GM12873 (cell line): ENCODE data around the gene RAB4A.

Experiments used
- CTCF ChIP-seq: IDR thresholded peaks from 2 replicates; pipeline ENCODE4 v1.5.1; 2012; ENCODE audit warnings: low read depth, mild to moderate bottlenecking, moderate library complexity, low read length, control low read depth; ENCODE audit not compliant: insufficient read depth; ENCODE audit errors: missing control alignments

RAB4A gene

GRCh38 chr1:229254910-229255541, 15.9 kb upstream of the RAB4A start:
- peak; percentile 26 for TF ChIP-seq CTCF

DNA sequence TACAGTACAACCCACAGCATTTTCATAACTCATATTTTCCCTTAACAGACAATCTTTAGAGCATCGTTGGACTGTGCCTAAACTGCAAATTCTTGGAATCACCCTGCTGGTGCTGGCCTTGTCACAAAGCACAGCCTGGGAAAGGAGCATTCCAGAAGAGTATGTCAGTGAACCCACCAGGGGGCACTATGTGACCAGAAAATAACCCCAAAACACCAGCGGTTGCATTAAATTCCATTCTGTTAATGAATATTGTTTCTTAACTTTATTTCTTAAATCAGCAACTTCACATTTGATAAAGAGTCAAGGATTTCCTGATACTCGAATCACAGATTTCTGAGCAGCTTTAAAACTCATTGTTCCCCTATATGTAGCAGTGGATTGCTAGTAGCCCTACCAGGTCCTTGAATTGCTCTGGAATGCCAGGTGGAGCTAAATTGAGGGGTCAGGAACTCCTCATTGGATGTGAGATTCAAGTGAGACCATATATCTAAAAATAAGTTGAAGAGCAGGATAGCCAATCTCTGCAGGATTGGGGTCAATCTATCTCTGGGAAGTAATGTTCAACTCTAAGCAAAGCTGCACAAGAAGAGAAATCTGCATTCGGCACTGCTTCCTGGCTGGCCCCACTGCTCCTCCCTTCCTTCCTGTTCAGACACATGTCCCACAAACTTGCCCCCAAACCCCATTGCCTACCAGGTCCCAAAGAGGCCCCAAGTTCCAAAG, 12.7 kb upstream of the RAB4A start:
- peak; percentile 69 for TF ChIP-seq CTCF

DNA sequence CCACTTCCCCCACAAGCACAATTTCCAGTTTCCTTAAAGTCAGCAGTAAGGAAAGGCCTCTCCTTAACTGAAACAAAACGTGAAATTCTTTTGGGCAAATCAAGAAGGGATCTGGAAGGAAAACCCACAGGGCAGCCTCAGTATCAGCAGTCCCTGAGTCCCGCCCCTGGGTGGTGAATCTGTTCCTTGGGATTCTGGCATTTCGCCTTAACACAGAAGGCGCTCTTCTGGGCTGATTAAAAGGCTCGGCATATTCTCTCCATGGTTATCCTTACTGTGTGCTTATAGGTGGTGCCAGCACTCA, 12.2 kb upstream of the RAB4A start:
- TF ChIP-seq CTCF, result no peak

GRCh38 chr1:229260297-229260696, 10.6 kb upstream of the RAB4A start:
- TF ChIP-seq CTCF, result no peak

GRCh38 chr1:229262239-229262638, 8.7 kb upstream of the RAB4A start:
- TF ChIP-seq CTCF, result no peak

GRCh38 chr1:229263254-229263653, 7.7 kb upstream of the RAB4A start:
- TF ChIP-seq CTCF, result no peak

DNA sequence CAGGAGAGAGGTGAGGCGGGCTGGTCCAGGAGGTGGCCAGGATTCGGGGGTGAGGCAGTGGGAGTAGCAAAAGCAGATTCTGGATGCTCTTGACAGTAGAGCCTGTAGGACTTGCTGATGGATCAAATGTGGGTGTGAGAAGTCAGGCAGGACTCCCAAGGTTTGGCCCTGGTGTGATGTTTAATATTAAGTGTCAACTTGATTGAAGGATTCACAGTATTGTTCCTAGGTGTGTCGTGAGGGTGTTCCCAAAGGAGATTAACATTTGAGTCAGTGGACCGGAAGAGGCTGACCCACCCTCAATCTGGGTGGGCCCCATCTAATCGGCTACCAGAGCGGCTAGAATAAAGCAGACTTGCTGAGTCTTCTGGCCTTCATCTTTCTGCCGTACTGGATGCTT, 6.8 kb upstream of the RAB4A start:
- TF ChIP-seq CTCF, result no peak
